Measurements from ENCODE around the gene SLC17A3.

SLC17A3 gene

DNA sequence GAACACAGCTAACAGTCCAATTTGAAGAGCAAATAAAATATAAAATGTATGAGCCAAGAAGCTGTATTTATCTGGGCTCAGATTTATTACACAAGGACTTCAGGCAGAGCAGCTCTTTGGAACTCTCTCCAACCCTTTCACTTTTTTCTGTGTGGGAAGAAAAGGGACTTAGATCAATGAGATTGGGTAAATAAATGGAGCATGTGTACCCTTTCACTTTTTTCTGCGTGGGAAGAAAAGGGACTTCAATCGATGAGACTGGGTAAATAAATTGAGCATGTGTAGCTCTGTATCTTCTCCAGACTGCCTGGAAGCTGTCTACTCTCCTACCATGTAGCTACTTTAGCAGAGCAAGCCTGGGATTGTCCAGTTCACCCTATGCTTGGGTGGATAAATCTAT is 10.7 kb downstream of the SLC17A3 start:
- no peak overlapping the region for H3K27ac ChIP-seq
- H3K36me3 ChIP-seq: no peaks in the 10 kb centered on the region
- H3K9me3 ChIP-seq (ENCODE audit: severe bottlenecking): no peaks in the 10 kb centered on the region
- H3K4me3 ChIP-seq (ENCODE audit: low read depth, low read length): no peak overlapping the region
- no peaks in the 10 kb centered on the region for H3K27me3 ChIP-seq (ENCODE audit: insufficient read depth, low read depth, severe bottlenecking)
- TF ChIP-seq, protein P1, sequence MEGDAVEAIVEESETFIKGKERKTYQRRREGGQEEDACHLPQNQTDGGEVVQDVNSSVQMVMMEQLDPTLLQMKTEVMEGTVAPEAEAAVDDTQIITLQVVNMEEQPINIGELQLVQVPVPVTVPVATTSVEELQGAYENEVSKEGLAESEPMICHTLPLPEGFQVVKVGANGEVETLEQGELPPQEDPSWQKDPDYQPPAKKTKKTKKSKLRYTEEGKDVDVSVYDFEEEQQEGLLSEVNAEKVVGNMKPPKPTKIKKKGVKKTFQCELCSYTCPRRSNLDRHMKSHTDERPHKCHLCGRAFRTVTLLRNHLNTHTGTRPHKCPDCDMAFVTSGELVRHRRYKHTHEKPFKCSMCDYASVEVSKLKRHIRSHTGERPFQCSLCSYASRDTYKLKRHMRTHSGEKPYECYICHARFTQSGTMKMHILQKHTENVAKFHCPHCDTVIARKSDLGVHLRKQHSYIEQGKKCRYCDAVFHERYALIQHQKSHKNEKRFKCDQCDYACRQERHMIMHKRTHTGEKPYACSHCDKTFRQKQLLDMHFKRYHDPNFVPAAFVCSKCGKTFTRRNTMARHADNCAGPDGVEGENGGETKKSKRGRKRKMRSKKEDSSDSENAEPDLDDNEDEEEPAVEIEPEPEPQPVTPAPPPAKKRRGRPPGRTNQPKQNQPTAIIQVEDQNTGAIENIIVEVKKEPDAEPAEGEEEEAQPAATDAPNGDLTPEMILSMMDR (IDR thresholded peaks at IDR 0.05; ENCODE audit: low read depth, low read length): no peak
- DNase-seq: no peak

DNA sequence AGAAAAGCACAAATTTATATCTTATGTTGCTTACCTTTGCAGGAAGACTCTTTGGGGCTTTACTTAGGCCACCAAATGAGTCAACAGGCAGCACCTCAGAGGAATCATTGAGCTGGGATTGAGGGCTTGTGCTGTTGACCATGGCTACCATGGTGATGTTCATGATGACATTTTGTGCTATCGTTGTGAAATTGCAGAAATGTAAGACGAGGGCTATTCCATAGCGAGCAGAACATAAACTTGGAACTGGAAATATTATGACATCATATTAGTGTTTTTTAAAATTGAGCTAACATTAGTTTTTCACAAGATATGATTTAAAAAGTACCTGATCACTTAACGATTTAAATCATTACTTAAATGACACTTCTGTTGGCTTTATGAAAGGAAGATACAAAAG is 11.8 kb downstream of the SLC17A3 start:
- TF ChIP-seq, protein P1 (IDR thresholded peaks at IDR 0.05; ENCODE audit: low read depth, low read length): no peak
- no peaks in the 10 kb centered on the region for H3K9me3 ChIP-seq (ENCODE audit: severe bottlenecking)
- H3K27ac ChIP-seq: no peak overlapping the region
- no peak for DNase-seq
- no peak overlapping the region for H3K4me3 ChIP-seq (ENCODE audit: low read depth, low read length)
- no peaks in the 10 kb centered on the region for H3K36me3 ChIP-seq
- H3K27me3 ChIP-seq (ENCODE audit: insufficient read depth, low read depth, severe bottlenecking): no peaks in the 10 kb centered on the region

DNA sequence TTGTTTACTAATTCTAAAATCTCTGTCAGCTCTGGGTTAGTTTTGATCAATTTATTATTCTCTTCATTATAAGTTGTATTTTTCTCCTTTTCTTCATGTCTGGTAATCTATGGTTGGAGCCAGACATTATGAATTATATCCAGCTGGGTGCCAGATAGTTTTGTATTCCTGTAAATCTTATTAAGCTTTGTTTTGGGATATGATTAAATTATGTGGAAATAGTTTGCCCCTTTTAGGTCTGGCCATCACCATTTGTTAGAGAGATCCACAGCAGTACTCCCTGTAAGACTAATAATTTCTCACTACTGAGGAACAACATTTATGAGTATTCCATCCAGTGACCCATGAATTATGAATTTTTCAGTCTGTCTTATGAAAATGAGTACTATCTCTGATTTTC is 21.3 kb downstream of the SLC17A3 start:
- H3K27ac ChIP-seq: no peak overlapping the region
- TF ChIP-seq, protein P1 (IDR thresholded peaks at IDR 0.05; ENCODE audit: low read depth, low read length): no peak
- DNase-seq: no peak
- no peaks in the 10 kb centered on the region for H3K36me3 ChIP-seq
- no peaks in the 10 kb centered on the region for H3K9me3 ChIP-seq (ENCODE audit: severe bottlenecking)
- H3K27me3 ChIP-seq (ENCODE audit: insufficient read depth, low read depth, severe bottlenecking): no peaks in the 10 kb centered on the region
- no peak overlapping the region for H3K4me3 ChIP-seq (ENCODE audit: low read depth, low read length)

DNA sequence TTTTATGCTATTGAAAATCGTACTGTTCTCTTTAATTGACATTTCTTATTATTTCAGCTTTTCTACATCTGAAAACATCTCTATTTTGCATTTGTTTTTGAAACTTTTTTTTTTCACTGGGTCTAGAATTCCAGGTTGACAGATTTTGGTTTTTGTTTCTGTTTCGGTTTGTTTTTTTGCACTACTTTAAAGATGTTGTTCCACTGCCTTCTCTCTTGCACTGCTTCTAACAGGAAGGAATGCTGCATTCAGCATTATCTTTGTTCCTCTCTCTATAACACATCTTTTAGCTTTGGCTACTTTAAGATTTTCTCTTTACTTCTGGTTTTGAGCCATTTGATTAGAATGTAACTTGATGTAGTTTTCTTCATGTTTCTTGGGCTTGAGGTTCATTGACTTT is 22.1 kb downstream of the SLC17A3 start:
- Histone ChIP-seq H3K4me3 (ENCODE audit: low read depth, low read length) (no peak overlapping the region), H3K27me3 (ENCODE audit: insufficient read depth, low read depth, severe bottlenecking) (no peaks in the 10 kb centered on the region), H3K36me3 (no peaks in the 10 kb centered on the region), H3K27ac (no peak overlapping the region), H3K9me3 (ENCODE audit: severe bottlenecking) (no peaks in the 10 kb centered on the region)
- TF ChIP-seq, protein P1 (IDR thresholded peaks at IDR 0.05; ENCODE audit: low read depth, low read length): no peak
- DNase-seq: no peak

GRCh38 chr6:25844518-25844917 is 29.5 kb downstream of the SLC17A3 start:
- H3K27me3 ChIP-seq (ENCODE audit: insufficient read depth, low read depth, severe bottlenecking): no peaks in the 10 kb centered on the region
- peaks cover 2% of the 10 kb centered on the region for H3K9me3 ChIP-seq (ENCODE audit: severe bottlenecking)
- no peak overlapping the region for H3K27ac ChIP-seq
- no peak overlapping the region for H3K4me3 ChIP-seq (ENCODE audit: low read depth, low read length)
- DNase-seq: no peak
- TF ChIP-seq, protein P1 (IDR thresholded peaks at IDR 0.05; ENCODE audit: low read depth, low read length): no peak
- no peaks in the 10 kb centered on the region for H3K36me3 ChIP-seq

GRCh38 chr6:25842526-25842925 is 31.5 kb downstream of the SLC17A3 start:
- no peak for DNase-seq
- Histone ChIP-seq H3K4me3 (ENCODE audit: low read depth, low read length) (no peak overlapping the region), H3K9me3 (ENCODE audit: severe bottlenecking) (peaks cover 2% of the 10 kb centered on the region), H3K36me3 (no peaks in the 10 kb centered on the region), H3K27me3 (ENCODE audit: insufficient read depth, low read depth, severe bottlenecking) (no peaks in the 10 kb centered on the region), H3K27ac (no peak overlapping the region)
- TF ChIP-seq, protein P1 (IDR thresholded peaks at IDR 0.05; ENCODE audit: low read depth, low read length): no peak

Data from WERI-Rb-1 (cell line).